HG03575 (cell line): ENCODE data around the gene ATP9A.

Experiments
- ATAC-seq: cut with Tn5 transposase; IDR thresholded peaks from one replicate; pipeline ENCODE4 v1.9.1; 2021; ENCODE audit not compliant: unreplicated experiment, insufficient number of reproducible peaks, low FRiP score; ENCODE audit errors: extremely low read depth

The ATP9A gene

DNA sequence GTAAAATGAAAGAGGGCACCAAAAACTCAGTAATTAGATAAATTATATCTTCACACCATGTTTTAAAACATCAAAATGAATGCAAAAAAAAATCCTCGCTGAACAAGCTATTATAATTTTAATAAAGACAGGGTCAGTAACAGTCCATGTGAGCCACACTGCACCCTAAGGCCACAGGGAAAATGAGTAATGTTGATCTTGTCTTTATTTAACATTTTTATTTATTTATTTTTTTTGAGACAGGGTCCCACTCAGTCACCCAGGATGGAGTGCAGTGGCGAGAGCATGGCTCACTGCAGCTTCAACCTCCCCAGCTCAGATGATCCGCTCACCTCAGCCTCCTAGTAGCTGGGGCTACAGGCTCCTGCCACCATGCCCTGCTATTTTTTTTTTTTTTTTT, 217.0 kb downstream of the ATP9A start:
- no peak for ATAC-seq

DNA sequence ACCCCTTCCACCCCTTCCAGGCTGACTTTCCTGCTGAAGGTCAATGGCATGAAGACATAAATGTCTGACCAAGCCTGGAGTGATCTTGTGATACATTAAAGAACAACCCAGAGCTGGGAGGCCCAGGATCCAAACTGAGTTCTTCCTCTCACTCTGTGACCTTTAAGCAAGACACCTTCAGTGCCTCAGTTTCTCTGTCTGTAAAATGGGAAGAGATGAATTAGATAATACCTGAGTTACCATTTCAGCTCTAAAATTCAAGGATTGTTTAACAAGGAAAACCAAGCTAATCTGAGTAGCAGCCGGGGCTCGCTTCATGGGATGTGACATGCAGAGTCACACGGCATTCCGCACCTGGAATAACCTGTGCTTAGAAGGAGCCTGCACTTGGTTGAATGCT, 218.7 kb downstream of the ATP9A start:
- ATAC-seq, result no peak

DNA sequence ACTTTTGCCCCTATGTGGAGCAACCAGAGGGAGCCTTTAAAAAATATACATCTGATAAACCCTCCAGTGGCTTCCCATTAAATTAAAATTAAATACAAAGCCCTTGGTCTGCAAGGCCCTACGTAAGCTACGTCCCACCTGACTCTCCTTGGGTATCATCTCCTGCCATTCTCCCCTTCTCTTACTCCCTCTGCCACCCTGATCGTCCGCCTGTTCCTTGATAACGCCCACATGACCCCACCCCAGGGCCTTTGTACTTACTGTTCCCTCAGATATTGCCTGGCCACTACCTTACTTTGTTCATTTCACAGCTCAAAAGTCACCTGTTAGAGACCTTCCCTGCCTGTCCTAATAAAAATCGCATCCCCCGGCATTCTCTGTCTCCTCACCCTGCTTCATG, 220.2 kb downstream of the ATP9A start:
- no peak for ATAC-seq
